Measurements from ENCODE around the gene SETDB2. TPM values are rescaled to one million over a fixed set of nuclear protein-coding genes. Genes with fewer than 3 reads are reported as not detected.

SETDB2 gene
- total RNA-seq, 1 donor = 13.8 TPM

GRCh38 chr13:49464085-49464484, 20.0 kb downstream of the SETDB2 start:
- Histone ChIP-seq H3K4me1 (ENCODE audit: insufficient read depth, low read length) (no peaks in the 10 kb centered on the region), H3K4me3 (ENCODE audit: insufficient read depth, low read length) (no peak overlapping the region), H3K4me2 (ENCODE audit: insufficient read depth, low read length) (no peak overlapping the region), H3K36me3 (ENCODE audit: insufficient read depth, low read length) (peaks cover 11% of the 10 kb centered on the region), H3K9me3 (ENCODE audit: low read depth, low read length) (peaks cover 3% of the 10 kb centered on the region), H3K27me3 (ENCODE audit: insufficient read depth, low read length) (no peaks in the 10 kb centered on the region), H3K27ac (ENCODE audit: low read depth, low read length) (no peak overlapping the region), H2AFZ (ENCODE audit: low read length) (no peak overlapping the region), H3K79me2 (ENCODE audit: insufficient read depth, low read length) (no peaks in the 10 kb centered on the region), H4K20me1 (ENCODE audit: insufficient read depth, low read length) (no peaks in the 10 kb centered on the region)
- no peak for DNase-seq (ENCODE audit: insufficient read length, low spot score, missing footprints)
- TF ChIP-seq CTCF (IDR thresholded peaks at IDR 0.05; ENCODE audit: extremely low read depth, low read depth, low read length) = no peak

- no peaks in the 10 kb centered on the region for H3K27me3 ChIP-seq (ENCODE audit: insufficient read depth, low read length)
- no peak overlapping the region for H3K4me2 ChIP-seq (ENCODE audit: insufficient read depth, low read length)
- no peak for TF ChIP-seq CTCF (IDR thresholded peaks at IDR 0.05; ENCODE audit: extremely low read depth, low read depth, low read length)
- H3K4me3 ChIP-seq (ENCODE audit: insufficient read depth, low read length) = no peak overlapping the region
- no peaks in the 10 kb centered on the region for H4K20me1 ChIP-seq (ENCODE audit: insufficient read depth, low read length)
- H3K79me2 ChIP-seq (ENCODE audit: insufficient read depth, low read length) = no peaks in the 10 kb centered on the region
- H3K36me3 ChIP-seq (ENCODE audit: insufficient read depth, low read length) = peaks cover 11% of the 10 kb centered on the region
- H3K4me1 ChIP-seq (ENCODE audit: insufficient read depth, low read length) = no peaks in the 10 kb centered on the region
- H3K9me3 ChIP-seq (ENCODE audit: low read depth, low read length) = peaks cover 3% of the 10 kb centered on the region
- no peak overlapping the region for H2AFZ ChIP-seq (ENCODE audit: low read length)
- no peak overlapping the region for H3K27ac ChIP-seq (ENCODE audit: low read depth, low read length)
- no peak for DNase-seq (ENCODE audit: insufficient read length, low spot score, missing footprints)
Observed at GRCh38 chr13:49464621-49465325, 20.7 kb downstream of the SETDB2 start.

- Histone ChIP-seq H2AFZ (ENCODE audit: low read length) (no peak overlapping the region), H3K4me2 (ENCODE audit: insufficient read depth, low read length) (no peak overlapping the region), H3K9me3 (ENCODE audit: low read depth, low read length) (peaks cover 3% of the 10 kb centered on the region), H3K36me3 (ENCODE audit: insufficient read depth, low read length) (peaks cover 11% of the 10 kb centered on the region), H4K20me1 (ENCODE audit: insufficient read depth, low read length) (no peaks in the 10 kb centered on the region), H3K79me2 (ENCODE audit: insufficient read depth, low read length) (no peaks in the 10 kb centered on the region), H3K4me3 (ENCODE audit: insufficient read depth, low read length) (no peak overlapping the region), H3K27ac (ENCODE audit: low read depth, low read length) (no peak overlapping the region), H3K27me3 (ENCODE audit: insufficient read depth, low read length) (no peaks in the 10 kb centered on the region), H3K4me1 (ENCODE audit: insufficient read depth, low read length) (no peaks in the 10 kb centered on the region)
- DNase-seq (ENCODE audit: insufficient read length, low spot score, missing footprints) = no peak
- no peak for TF ChIP-seq CTCF (IDR thresholded peaks at IDR 0.05; ENCODE audit: extremely low read depth, low read depth, low read length)
Observed at GRCh38 chr13:49466292-49466838, 22.3 kb downstream of the SETDB2 start.

- H3K27me3 ChIP-seq (ENCODE audit: insufficient read depth, low read length) = no peaks in the 10 kb centered on the region
- H3K4me3 ChIP-seq (ENCODE audit: insufficient read depth, low read length) = no peak overlapping the region
- peak; percentile 36 for DNase-seq (ENCODE audit: insufficient read length, low spot score, missing footprints)
- no peaks in the 10 kb centered on the region for H3K4me1 ChIP-seq (ENCODE audit: insufficient read depth, low read length)
- no peaks in the 10 kb centered on the region for H3K9me3 ChIP-seq (ENCODE audit: low read depth, low read length)
- H4K20me1 ChIP-seq (ENCODE audit: insufficient read depth, low read length) = no peaks in the 10 kb centered on the region
- H3K4me2 ChIP-seq (ENCODE audit: insufficient read depth, low read length) = no peak overlapping the region
- H3K79me2 ChIP-seq (ENCODE audit: insufficient read depth, low read length) = no peaks in the 10 kb centered on the region
- no peak overlapping the region for H2AFZ ChIP-seq (ENCODE audit: low read length)
- peaks cover 13% of the 10 kb centered on the region for H3K36me3 ChIP-seq (ENCODE audit: insufficient read depth, low read length)
- no peak overlapping the region for H3K27ac ChIP-seq (ENCODE audit: low read depth, low read length)
- no peak for TF ChIP-seq CTCF (IDR thresholded peaks at IDR 0.05; ENCODE audit: extremely low read depth, low read depth, low read length)
Observed at GRCh38 chr13:49472186-49472585, 28.1 kb downstream of the SETDB2 start.
